Measurements from ENCODE around the gene HDHD3. TPM values are rescaled to one million over a fixed set of nuclear protein-coding genes. Genes with fewer than 3 reads are reported as not detected.
A peak's percentile ranks its signal among the peaks of the same experiment; 100 is the strongest.

HDHD3 gene
- total and polyA plus RNA-seq, 12 donors = 10.9 to 42.5 (median 18.7) TPM

GRCh38 chr9:113352006-113352405, 24.8 kb downstream of the HDHD3 start:
- ATAC-seq (no peak), DNase-seq (no peak)
- H3K27ac ChIP-seq = no peak overlapping the region
- no peak overlapping the region for H3K4me3 ChIP-seq
- H3K4me1 ChIP-seq = peaks cover 0 to 18% (median 5%) of the 10 kb centered on the region in 9 donors
- no peaks in the 10 kb centered on the region for H3K9me3 ChIP-seq
- WGBS, 2 donors = 84 to 85% methylated on average over 6 of the region's 6 CpGs
- intact Hi-C loops (cut with DNase I) = loop anchor here in 1 of 10 donors (10.0 kb wide), 1 partner anchor 57 kb away; no protein-coding TSS in a partner anchor
- H3K36me3 ChIP-seq = no peaks in the 10 kb centered on the region
- TF ChIP-seq, protein P1, sequence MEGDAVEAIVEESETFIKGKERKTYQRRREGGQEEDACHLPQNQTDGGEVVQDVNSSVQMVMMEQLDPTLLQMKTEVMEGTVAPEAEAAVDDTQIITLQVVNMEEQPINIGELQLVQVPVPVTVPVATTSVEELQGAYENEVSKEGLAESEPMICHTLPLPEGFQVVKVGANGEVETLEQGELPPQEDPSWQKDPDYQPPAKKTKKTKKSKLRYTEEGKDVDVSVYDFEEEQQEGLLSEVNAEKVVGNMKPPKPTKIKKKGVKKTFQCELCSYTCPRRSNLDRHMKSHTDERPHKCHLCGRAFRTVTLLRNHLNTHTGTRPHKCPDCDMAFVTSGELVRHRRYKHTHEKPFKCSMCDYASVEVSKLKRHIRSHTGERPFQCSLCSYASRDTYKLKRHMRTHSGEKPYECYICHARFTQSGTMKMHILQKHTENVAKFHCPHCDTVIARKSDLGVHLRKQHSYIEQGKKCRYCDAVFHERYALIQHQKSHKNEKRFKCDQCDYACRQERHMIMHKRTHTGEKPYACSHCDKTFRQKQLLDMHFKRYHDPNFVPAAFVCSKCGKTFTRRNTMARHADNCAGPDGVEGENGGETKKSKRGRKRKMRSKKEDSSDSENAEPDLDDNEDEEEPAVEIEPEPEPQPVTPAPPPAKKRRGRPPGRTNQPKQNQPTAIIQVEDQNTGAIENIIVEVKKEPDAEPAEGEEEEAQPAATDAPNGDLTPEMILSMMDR (IDR thresholded peaks at IDR 0.05) = no peak
- peaks cover 0 to 34% (median 28%) of the 10 kb centered on the region in 7 donors for H3K27me3 ChIP-seq

GRCh38 chr9:113350937-113351336, 25.8 kb downstream of the HDHD3 start:
- DNase-seq (no peak), ATAC-seq (no peak)
- intact Hi-C loops (cut with DNase I) = loop anchor here in 1 of 10 donors (10.0 kb wide), 1 partner anchor 56 kb away; no protein-coding TSS in a partner anchor
- Histone ChIP-seq H3K9me3 (no peaks in the 10 kb centered on the region), H3K27me3 (peaks cover 0 to 34% (median 28%) of the 10 kb centered on the region in 7 donors), H3K4me3 (peak overlapping the region in 1 of 10 donors; percentile 55), H3K4me1 (peaks cover 0 to 18% (median 5%) of the 10 kb centered on the region in 9 donors), H3K27ac (no peak overlapping the region), H3K36me3 (no peaks in the 10 kb centered on the region)
- 50 to 72% methylated on average over 6 of the region's 6 CpGs for WGBS, 2 donors
- TF ChIP-seq, protein P1 (IDR thresholded peaks at IDR 0.05) = no peak

- Histone ChIP-seq H3K4me3 (peak overlapping the region in 9 of 10 donors; percentile 41 to 57 (median 51)), H3K36me3 (no peaks in the 10 kb centered on the region), H3K4me1 (peaks cover 0 to 18% (median 5%) of the 10 kb centered on the region in 9 donors), H3K9me3 (no peaks in the 10 kb centered on the region), H3K27me3 (peaks cover 0 to 34% (median 28%) of the 10 kb centered on the region in 7 donors), H3K27ac (peak overlapping the region in 1 of 10 donors; percentile 26)
- intact Hi-C loops (cut with DNase I) = loop anchor here in 1 of 10 donors (10.0 kb wide), 1 partner anchor 55 kb away; no protein-coding TSS in a partner anchor
- TF ChIP-seq, protein P1 (IDR thresholded peaks at IDR 0.05) = no peak
- peak in 3 of 8 donors; percentile 22 to 46 (median 28) for ATAC-seq
- DNase-seq = no peak
- 8 to 15% methylated on average over 14 of the region's 14 CpGs for WGBS, 2 donors
Measured at GRCh38 chr9:113350107-113350661, 26.6 kb downstream of the HDHD3 start.

- Histone ChIP-seq H3K4me3 (peak within 1 kb of the TSS; percentile 18 to 57 (median 51)), H3K36me3 (no peaks in the 10 kb centered on the region), H3K27me3 (peaks cover 0 to 34% (median 28%) of the 10 kb centered on the region in 7 donors), H3K27ac (peak within 1 kb of the TSS in 1 of 10 donors; percentile 26), H3K9me3 (no peaks in the 10 kb centered on the region), H3K4me1 (peaks cover 0 to 18% (median 5%) of the 10 kb centered on the region in 9 donors)
- peak in 1 of 2 donors; percentile 23 for DNase-seq
- ATAC-seq = peak in 5 of 8 donors; percentile 31 to 55 (median 49)
- 1 to 3% methylated on average over 64 to 71 of the region's 71 CpGs for WGBS, 2 donors
- intact Hi-C loops (cut with DNase I) = loop anchor here in 1 of 10 donors (10.0 kb wide), 1 partner anchor 55 kb away; no protein-coding TSS in a partner anchor
- TF ChIP-seq, protein P1 (IDR thresholded peaks at IDR 0.05) = no peak
Measured at GRCh38 chr9:113349445-113350094, 27.2 kb downstream of the HDHD3 start, which contains the start of gene BSPRY. TSS of gene BSPRY (plus strand) at chr9:113349541. CDS start at chr9:113349580, 39 bp downstream.

Data from heart right ventricle (tissue), 16 donors.